ENCODE data around the gene MBNL1. TPM values are rescaled to one million over a fixed set of nuclear protein-coding genes. Genes with fewer than 3 reads are reported as not detected.

MBNL1 gene
- polyA plus RNA-seq, 3 donors = 17.5 to 80.9 (median 65.6) TPM

- WGBS, 3 donors = 78 to 87% (median 83%) methylated on average over 4 of the region's 4 CpGs
- no peak overlapping the region for H3K27ac ChIP-seq (ENCODE audit: low read depth, low read length)
Measured at GRCh38 chr3:152511904-152512303, 243.2 kb downstream of the MBNL1 start.

- WGBS, 3 donors = 64 to 96% (median 94%) methylated on average over 2 of the region's 2 CpGs
Measured at GRCh38 chr3:152513301-152513960, 244.7 kb downstream of the MBNL1 start.

More at GRCh38 chr3:152513301-152513960, 244.7 kb downstream of the MBNL1 start:
- H3K27ac ChIP-seq (ENCODE audit: low read depth, low read length) = no peak overlapping the region

Measured in adipose tissue (tissue), 3 donors.